CD14-positive monocyte (primary cell): ENCODE measurements around the gene RAPGEF2. TPM values are rescaled to one million over a fixed set of nuclear protein-coding genes. Genes with fewer than 3 reads are reported as not detected.

Source experiments
- DNase-seq, 3 donors: peaks; one replicate each; pipeline ENCODE4 v3.0.0-alpha.2; 2011 to 2022
- H2AFZ ChIP-seq: 2 replicates; pipeline ENCODE4 v1.6.0; 2012; ENCODE audit warnings: mild to moderate bottlenecking, low read depth, low read length, inconsistent platforms; ENCODE audit not compliant: insufficient read depth, poor library complexity, severe bottlenecking
- H3K27ac ChIP-seq, 2 donors: 1 replicate in 1 of 2; 2 replicates in 1 of 2; pipeline ENCODE4 v1.5.1; 2012 to 2013; ENCODE audit warnings: low read length in 2 of 2, control low read depth in 1 of 2, inconsistent platforms in 1 of 2, low read depth in 1 of 2, mild to moderate bottlenecking in 1 of 2
- H3K27me3 ChIP-seq, 2 donors: one replicate each; pipeline versions ENCODE4 v1.6.0 to v1.6.1; 2011 to 2013; ENCODE audit warnings: low read length in 2 of 2; ENCODE audit not compliant: control insufficient read depth in 2 of 2, insufficient read depth in 2 of 2
- H3K36me3 ChIP-seq, 2 donors: replicated peaks in 1 of 2; 1 replicate in 1 of 2; 2 replicates in 1 of 2; pipeline versions ENCODE4 v1.5.1 to v1.6.1; 2012 to 2013; ENCODE audit warnings: low read length in 2 of 2, control low read depth in 1 of 2, inconsistent platforms in 1 of 2, mild to moderate bottlenecking in 1 of 2; ENCODE audit not compliant: insufficient read depth in 2 of 2, control insufficient read depth in 1 of 2
- H3K4me1 ChIP-seq, 2 donors: 1 replicate in 1 of 2; 2 replicates in 1 of 2; pipeline versions ENCODE4 v1.5.1 to v1.6.1; 2012 to 2013; ENCODE audit warnings: low read length in 2 of 2, control low read depth in 1 of 2, inconsistent platforms in 1 of 2, mild to moderate bottlenecking in 1 of 2, moderate library complexity in 1 of 2; ENCODE audit not compliant: insufficient read depth in 2 of 2, control insufficient read depth in 1 of 2
- H3K4me2 ChIP-seq: replicated peaks from 2 replicates; pipeline ENCODE3; 2012; ENCODE audit warnings: low read length, moderate library complexity, mild to moderate bottlenecking; ENCODE audit not compliant: poor library complexity, severe bottlenecking; ENCODE audit errors: extremely low read depth
- H3K4me3 ChIP-seq, 3 experiments: fragments of 200-600 bp in 1 of 3; sonication (generic) in 1 of 3; replicated peaks in 1 of 3; 1 replicate in 2 of 3; 2 replicates in 1 of 3; pipeline ENCODE4 v1.5.1; 2011 to 2013; ENCODE audit warnings: low read length in 3 of 3, mild to moderate bottlenecking in 3 of 3, control low read depth in 2 of 3, low read depth in 2 of 3, inconsistent platforms in 1 of 3, moderate library complexity in 1 of 3
- H3K79me2 ChIP-seq: 2 replicates; pipeline ENCODE4 v1.6.0; 2012; ENCODE audit warnings: mild to moderate bottlenecking, control low read depth, inconsistent platforms, low read length, moderate library complexity; ENCODE audit not compliant: insufficient read depth
- H3K9ac ChIP-seq: 2 replicates; pipeline ENCODE4 v1.6.0; 2017; ENCODE audit warnings: low read length, mild to moderate bottlenecking; ENCODE audit not compliant: insufficient read depth, poor library complexity, severe bottlenecking
- H3K9me3 ChIP-seq, 2 donors: replicated peaks in 1 of 2; 1 replicate in 1 of 2; 2 replicates in 1 of 2; pipeline versions ENCODE4 v1.5.1 to v1.6.1; 2012 to 2013; ENCODE audit warnings: low read length in 2 of 2, control low read depth in 1 of 2; ENCODE audit not compliant: control insufficient read depth in 1 of 2, insufficient read depth in 1 of 2
- H4K20me1 ChIP-seq: 2 replicates; pipeline ENCODE4 v1.6.0; 2012; ENCODE audit warnings: mild to moderate bottlenecking, low read length, control low read depth, moderate library complexity; ENCODE audit not compliant: insufficient read depth
- H3K27ac Mint-ChIP-seq, 7 donors: one replicate each; pipeline ENCODE4 v1.8.0; 2020; ENCODE audit warnings: mild to moderate bottlenecking in 7 of 7, mixed read lengths in 7 of 7, moderate library complexity in 6 of 7, inconsistent platforms in 2 of 7
- H3K27me3 Mint-ChIP-seq, 3 donors: one replicate each; pipeline ENCODE4 v1.8.0; 2021 to 2022; ENCODE audit warnings: low read depth in 3 of 3, mild to moderate bottlenecking in 3 of 3, mixed read lengths in 3 of 3, moderate library complexity in 3 of 3, inconsistent platforms in 1 of 3
- H3K36me3 Mint-ChIP-seq, 2 donors: one replicate each; pipeline ENCODE4 v1.8.0; 2020; ENCODE audit warnings: mixed read lengths in 2 of 2, inconsistent platforms in 1 of 2, mild to moderate bottlenecking in 1 of 2
- H3K4me1 Mint-ChIP-seq: one replicate; pipeline ENCODE4 v1.8.0; 2020; ENCODE audit warnings: mild to moderate bottlenecking, mixed read lengths
- H3K4me3 Mint-ChIP-seq, 2 donors: one replicate each; pipeline ENCODE4 v1.8.0; 2020; ENCODE audit warnings: mild to moderate bottlenecking in 2 of 2, mixed read lengths in 2 of 2, moderate library complexity in 1 of 2
- H3K9me3 Mint-ChIP-seq, 7 donors: one replicate each; pipeline ENCODE4 v1.8.0; 2020 to 2022; ENCODE audit warnings: mixed read lengths in 7 of 7, mild to moderate bottlenecking in 6 of 7, moderate library complexity in 6 of 7, inconsistent platforms in 2 of 7
- CTCF ChIP-seq: fragments of 200-600 bp; IDR thresholded peaks from one replicate; pipeline ENCODE4 v1.8.0; 2022; ENCODE audit warnings: antibody characterized with exemption, mild to moderate bottlenecking
- WGBS: methylation state at CpG from one replicate; pipeline ENCODE4 v1.1.5; 2013; ENCODE audit warnings: missing lambda C conversion rate; ENCODE audit not compliant: insufficient coverage; 5-methylcytosine and 5-hydroxymethylcytosine counted together
- intact Hi-C, 2 donors: fragments of 100-400 bp; cut with micrococcal nuclease; formaldehyde crosslinking; loops; one replicate each; pipeline versions ENCODE4 v1.15.0 to v1.15.1; 2023
- polyA plus RNA-seq, 3 donors: library from polyadenylated mRNA; depleted of rRNA in 1 of 3; unstranded in 2 of 3; stranded (reverse) in 1 of 3; fragments of 300-500 nt in 2 of 3; fragments of >200 nt in 1 of 3; fragmentation: Illumina TruSeq in 2 of 3; gene quantifications; 1 replicate in 2 of 3; 2 replicates in 1 of 3; pipeline ENCODE4 v1.2.3, GENCODE V29; 2012 to 2021

RAPGEF2 gene
- polyA plus RNA-seq, 3 donors: 1.5 to 29.8 (median 2.0) TPM

GRCh38 chr4:159398236-159398638, 295.4 kb downstream of the RAPGEF2 start:
- H3K79me2 ChIP-seq: no peaks in the 10 kb centered on the region
- H3K9me3 ChIP-seq: no peaks in the 10 kb centered on the region
- no peak overlapping the region for H3K9ac ChIP-seq
- H2AFZ ChIP-seq: no peak overlapping the region
- H3K4me2 ChIP-seq: no peak overlapping the region
- no peak overlapping the region for H3K27ac Mint-ChIP-seq
- 78% methylated on average over 3 of the region's 7 CpGs for WGBS
- H3K9me3 Mint-ChIP-seq: peaks cover 0 to 2% (median 0%) of the 10 kb centered on the region in 7 donors
- DNase-seq: no peak
- no peak overlapping the region for H3K4me3 Mint-ChIP-seq
- no peak overlapping the region for H3K27ac ChIP-seq
- no peaks in the 10 kb centered on the region for H3K36me3 ChIP-seq
- no peaks in the 10 kb centered on the region for H3K36me3 Mint-ChIP-seq
- intact Hi-C loops: no loop called here
- H3K4me3 ChIP-seq: no peak overlapping the region
- no peak for TF ChIP-seq CTCF
- peaks cover 19% of the 10 kb centered on the region for H3K4me1 Mint-ChIP-seq
- H3K4me1 ChIP-seq: peaks cover 16 to 17% of the 10 kb centered on the region in 2 donors
- no peaks in the 10 kb centered on the region for H4K20me1 ChIP-seq
- peaks cover 0 to 2% (median 1%) of the 10 kb centered on the region in 3 donors for H3K27me3 Mint-ChIP-seq
- H3K27me3 ChIP-seq: no peaks in the 10 kb centered on the region

DNA sequence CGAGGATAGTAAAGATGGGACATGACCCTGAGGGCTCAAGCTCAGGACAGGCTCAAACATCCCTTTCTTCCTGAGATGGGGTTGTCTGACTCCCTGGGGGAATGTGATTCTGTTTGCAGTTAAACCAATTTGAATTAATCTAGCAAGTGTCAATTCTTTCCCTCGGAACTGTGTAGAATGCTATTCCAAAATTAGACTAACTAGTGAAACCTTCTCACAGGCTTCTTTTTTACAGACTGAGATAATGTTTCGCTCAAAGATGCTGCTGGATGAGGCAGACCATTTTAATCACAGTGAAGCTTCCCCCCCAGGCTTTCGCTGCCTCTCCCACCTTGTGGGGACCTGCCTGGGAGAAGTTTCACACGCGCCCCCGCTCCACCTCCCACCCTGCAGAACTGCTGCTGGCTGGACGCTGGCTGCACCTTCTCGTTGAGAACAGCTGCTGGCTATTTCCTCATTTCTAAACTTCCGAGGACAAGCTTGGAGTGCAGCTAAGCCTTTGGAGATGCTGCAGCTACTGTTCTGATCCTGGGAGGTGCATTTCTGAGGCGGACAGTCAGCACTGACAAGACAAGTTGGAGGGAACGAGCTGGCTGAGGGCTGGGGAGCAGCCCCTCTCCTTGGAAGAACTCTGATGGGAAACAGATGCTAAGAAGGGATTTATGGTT, 297.8 kb downstream of the RAPGEF2 start:
- peak overlapping the region in 1 of 2 donors; percentile 61 for H3K27ac ChIP-seq
- TF ChIP-seq CTCF: no peak
- H3K9me3 ChIP-seq: no peaks in the 10 kb centered on the region
- H3K9ac ChIP-seq: peak overlapping the region; percentile 50
- H3K4me3 Mint-ChIP-seq: peak overlapping the region; percentile 77 to 93
- H3K4me3 ChIP-seq: peak overlapping the region; percentile 17 to 74 (median 63)
- H3K4me1 Mint-ChIP-seq: peaks cover 19% of the 10 kb centered on the region
- no peaks in the 10 kb centered on the region for H3K36me3 ChIP-seq
- WGBS: 21% methylated on average over 6 of the region's 12 CpGs
- H3K27ac Mint-ChIP-seq: peak overlapping the region; percentile 2 to 77 (median 60)
- H2AFZ ChIP-seq: peak overlapping the region; percentile 70
- no peaks in the 10 kb centered on the region for H3K79me2 ChIP-seq
- peaks cover 16 to 17% of the 10 kb centered on the region in 2 donors for H3K4me1 ChIP-seq
- no peaks in the 10 kb centered on the region for H4K20me1 ChIP-seq
- no peaks in the 10 kb centered on the region for H3K36me3 Mint-ChIP-seq
- H3K27me3 Mint-ChIP-seq: peaks cover 0 to 2% (median 1%) of the 10 kb centered on the region in 3 donors
- DNase-seq: peak; percentile 10 to 34 (median 22)
- H3K27me3 ChIP-seq: no peaks in the 10 kb centered on the region
- H3K9me3 Mint-ChIP-seq: peaks cover 0 to 2% (median 0%) of the 10 kb centered on the region in 7 donors
- peak overlapping the region; percentile 88 for H3K4me2 ChIP-seq
- intact Hi-C loops: no loop called here
